Hematopoietic multipotent progenitor cell treated with erythropoietin and hydrocortisone succinate and interleukin-3 and kit ligand, for 4 days (in vitro differentiated cells): ENCODE measurements around the gene MCCD1.

ENCODE experiments used
- DNase-seq: peaks from one replicate; pipeline ENCODE4 v3.0.0-alpha.2; 2015

Gene MCCD1

GRCh38 chr6:31573239-31574105, 44.7 kb downstream of the MCCD1 start:
- no peak for DNase-seq

- no peak for DNase-seq
Measured at GRCh38 chr6:31574106-31575061, 45.6 kb downstream of the MCCD1 start.

GRCh38 chr6:31575335-31575901, 46.7 kb downstream of the MCCD1 start, which contains the start of gene TNF:
TSS of gene TNF (plus strand) at chr6:31575565. CDS start at chr6:31575742, 177 bp downstream.
- no peak for DNase-seq

GRCh38 chr6:31575952-31576685, 47.4 kb downstream of the MCCD1 start:
- no peak for DNase-seq

GRCh38 chr6:31576897-31577578, 48.3 kb downstream of the MCCD1 start:
- DNase-seq = no peak

GRCh38 chr6:31577579-31577966, 48.8 kb downstream of the MCCD1 start:
- no peak for DNase-seq

GRCh38 chr6:31578184-31579118, 49.7 kb downstream of the MCCD1 start:
- no peak for DNase-seq

- DNase-seq = no peak
Measured at GRCh38 chr6:31579119-31579505, 50.4 kb downstream of the MCCD1 start.
